Vagina (tissue), 2 donors: Measurements from ENCODE around the gene PFDN2.

Experiments used
- POLR2A ChIP-seq, 2 donors: fragments of 450-650 bp; IDR thresholded peaks; one replicate each; pipeline ENCODE4 v1.6.1; 2017; ENCODE audit warnings: antibody characterized with exemption in 2 of 2, mild to moderate bottlenecking in 2 of 2, moderate library complexity in 2 of 2
- TF ChIP-seq, protein P1 (sequence below), 3 experiments: fragments of 450-650 bp in 2 of 3; fragments of 200-600 bp in 1 of 3; sonication (generic) in 1 of 3; IDR thresholded peaks; one replicate each; pipeline ENCODE4 v1.5.1; 2017 to 2019; ENCODE audit warnings: antibody characterized with exemption in 3 of 3, mild to moderate bottlenecking in 2 of 3, moderate library complexity in 2 of 3

- no peak for TF ChIP-seq POLR2A (IDR thresholded peaks at IDR 0.05)
- TF ChIP-seq, protein P1, sequence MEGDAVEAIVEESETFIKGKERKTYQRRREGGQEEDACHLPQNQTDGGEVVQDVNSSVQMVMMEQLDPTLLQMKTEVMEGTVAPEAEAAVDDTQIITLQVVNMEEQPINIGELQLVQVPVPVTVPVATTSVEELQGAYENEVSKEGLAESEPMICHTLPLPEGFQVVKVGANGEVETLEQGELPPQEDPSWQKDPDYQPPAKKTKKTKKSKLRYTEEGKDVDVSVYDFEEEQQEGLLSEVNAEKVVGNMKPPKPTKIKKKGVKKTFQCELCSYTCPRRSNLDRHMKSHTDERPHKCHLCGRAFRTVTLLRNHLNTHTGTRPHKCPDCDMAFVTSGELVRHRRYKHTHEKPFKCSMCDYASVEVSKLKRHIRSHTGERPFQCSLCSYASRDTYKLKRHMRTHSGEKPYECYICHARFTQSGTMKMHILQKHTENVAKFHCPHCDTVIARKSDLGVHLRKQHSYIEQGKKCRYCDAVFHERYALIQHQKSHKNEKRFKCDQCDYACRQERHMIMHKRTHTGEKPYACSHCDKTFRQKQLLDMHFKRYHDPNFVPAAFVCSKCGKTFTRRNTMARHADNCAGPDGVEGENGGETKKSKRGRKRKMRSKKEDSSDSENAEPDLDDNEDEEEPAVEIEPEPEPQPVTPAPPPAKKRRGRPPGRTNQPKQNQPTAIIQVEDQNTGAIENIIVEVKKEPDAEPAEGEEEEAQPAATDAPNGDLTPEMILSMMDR (IDR thresholded peaks at IDR 0.05) = no peak
Measured at GRCh38 chr1:161138431-161138830, 20.6 kb upstream of the PFDN2 start.
